NCI-H2081 treated with DMSO at 0.1 percent for 48 hours (cell line): ENCODE results near the gene MYH11.
"Not testable (repeated sequence)": the region's sequence is repeated elsewhere in the genome, so short reads cannot be mapped to it uniquely, and the experiment has no call there.

Experiments
- DNase-seq: peaks from one replicate; lab custom pipeline; 2025; lab: John Stamatoyannopoulos, UW

MYH11 gene

GRCh38 chr16:15876503-15876902 lies 19.7 kb upstream of the MYH11 start:
- DNase-seq: no peak

DNA sequence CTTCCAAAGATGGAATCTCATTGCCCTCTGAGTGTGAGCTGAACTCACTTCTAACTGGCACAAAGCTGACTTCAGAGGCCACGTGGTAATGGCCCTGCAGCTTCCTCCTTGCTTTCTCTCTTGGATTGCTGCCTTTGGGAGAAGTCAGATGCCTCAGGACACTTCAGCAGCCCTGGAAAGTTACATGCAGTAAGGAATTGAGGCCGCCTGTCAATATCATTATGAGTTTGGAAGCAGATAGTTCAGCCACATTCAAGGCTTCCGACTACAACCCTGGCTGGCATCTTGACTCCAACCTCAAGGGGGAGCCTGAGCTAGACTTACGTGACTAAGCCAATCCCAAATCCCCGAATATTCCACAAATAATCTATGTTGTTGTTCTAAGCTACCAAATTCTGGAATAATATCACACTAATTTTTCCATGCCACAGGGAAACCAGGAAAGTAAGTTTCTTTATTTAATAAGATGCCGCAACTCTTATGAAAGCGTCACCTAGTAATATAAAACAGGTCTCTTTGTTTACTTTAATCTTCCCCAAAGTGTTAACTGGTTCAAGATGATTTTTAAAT lies 18.0 kb upstream of the MYH11 start:
- DNase-seq: no peak

DNA sequence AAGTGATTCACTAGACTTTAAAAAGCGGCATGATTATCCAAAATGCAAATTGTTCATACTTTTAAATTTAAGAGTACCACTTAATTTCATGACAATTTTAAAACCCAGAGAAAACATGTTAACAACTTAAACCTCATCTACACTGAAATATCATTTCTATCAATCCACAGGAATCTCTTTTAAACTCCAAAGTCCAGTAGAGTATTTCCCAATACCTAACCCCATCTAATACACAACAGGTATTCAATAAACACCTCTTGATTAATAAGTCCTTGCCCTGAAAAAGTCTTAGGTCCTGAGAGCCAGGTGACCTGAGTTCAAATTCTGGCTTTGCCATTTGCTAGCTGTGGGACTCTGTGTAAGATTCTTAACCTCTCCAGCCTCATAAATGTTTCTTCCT lies 16.9 kb upstream of the MYH11 start:
- no peak for DNase-seq

- no peak for DNase-seq
Measured at GRCh38 chr16:15873301-15873700, 16.5 kb upstream of the MYH11 start.

DNA sequence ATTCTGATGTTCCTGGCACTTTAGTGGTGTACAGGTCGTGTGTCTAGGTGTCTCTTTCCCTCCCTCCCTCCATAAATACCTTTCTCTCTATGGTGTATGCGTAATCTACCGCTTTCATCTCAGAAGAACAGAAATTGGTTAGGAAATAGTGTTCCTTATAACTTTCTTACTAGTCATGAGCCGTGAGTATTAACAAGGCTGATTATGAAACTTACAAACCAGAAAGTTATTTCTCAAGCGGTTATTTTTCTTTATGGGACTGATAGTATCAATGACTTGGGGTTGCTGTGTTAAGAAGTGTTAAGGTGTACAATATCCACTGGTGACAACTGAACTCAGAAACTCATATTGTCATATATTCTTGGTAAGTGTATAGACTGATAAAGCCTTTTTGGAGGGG lies 13.2 kb upstream of the MYH11 start:
- DNase-seq: no peak

GRCh38 chr16:15866451-15866850 lies 9.6 kb upstream of the MYH11 start:
- no peak for DNase-seq

GRCh38 chr16:15865742-15866141 lies 8.9 kb upstream of the MYH11 start:
- DNase-seq: no peak

- no peak for DNase-seq
Measured at GRCh38 chr16:15864939-15865338, 8.1 kb upstream of the MYH11 start.

DNA sequence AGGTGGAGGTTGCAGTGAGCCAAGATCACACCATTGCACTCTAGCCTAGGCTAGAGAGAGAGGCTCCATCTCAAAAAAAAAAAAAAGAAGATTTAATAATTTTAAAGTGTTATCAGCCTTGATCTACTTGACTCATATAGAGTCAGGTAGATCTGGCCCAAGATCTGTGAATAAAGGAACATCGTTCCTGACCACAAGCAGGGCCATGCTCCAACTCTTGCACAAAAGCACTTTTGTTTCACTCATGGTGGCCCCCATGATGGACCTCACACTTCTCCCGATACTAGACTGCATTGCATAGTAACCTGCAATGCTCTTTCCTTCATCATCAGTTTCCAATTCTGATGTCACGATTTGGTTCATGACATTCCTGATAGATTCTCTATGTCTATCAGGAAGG lies 5.2 kb upstream of the MYH11 start:
- no peak for DNase-seq

DNA sequence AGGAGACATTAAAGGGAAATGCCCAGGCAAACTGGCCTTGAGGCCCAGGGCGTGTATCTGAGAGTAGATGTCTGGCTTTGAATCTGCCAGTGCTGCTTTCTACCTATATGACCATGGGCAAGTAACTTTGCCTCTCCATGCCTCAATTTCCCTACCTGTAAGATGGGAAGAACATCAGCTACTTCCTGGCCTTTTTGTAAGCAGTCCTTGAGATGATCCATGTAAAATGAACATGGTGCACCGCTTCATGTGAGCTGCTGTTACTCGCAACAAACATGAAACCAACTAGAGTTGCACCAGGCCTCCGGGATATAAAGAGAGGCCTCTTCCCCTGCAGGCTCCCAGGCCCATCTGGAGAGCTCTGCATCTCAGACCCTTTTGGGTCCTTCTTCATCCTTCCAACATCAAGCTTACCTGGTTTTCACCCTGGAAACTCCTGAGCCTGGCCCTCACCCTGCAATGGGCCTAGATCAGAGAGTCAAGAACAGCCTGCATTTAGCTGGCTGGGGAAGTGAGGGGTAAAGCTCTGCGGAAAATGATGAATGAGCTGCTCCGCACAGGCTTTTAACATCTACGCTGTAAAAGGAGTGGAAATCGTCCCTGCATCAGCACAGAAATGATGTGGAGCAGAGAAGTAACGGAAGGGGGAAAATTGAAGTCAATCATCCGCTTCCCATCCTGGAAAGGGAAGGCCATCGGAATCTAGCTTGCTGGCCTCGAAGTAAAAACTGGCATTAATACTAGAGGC lies 2.3 kb upstream of the MYH11 start:
- DNase-seq: no peak

DNA sequence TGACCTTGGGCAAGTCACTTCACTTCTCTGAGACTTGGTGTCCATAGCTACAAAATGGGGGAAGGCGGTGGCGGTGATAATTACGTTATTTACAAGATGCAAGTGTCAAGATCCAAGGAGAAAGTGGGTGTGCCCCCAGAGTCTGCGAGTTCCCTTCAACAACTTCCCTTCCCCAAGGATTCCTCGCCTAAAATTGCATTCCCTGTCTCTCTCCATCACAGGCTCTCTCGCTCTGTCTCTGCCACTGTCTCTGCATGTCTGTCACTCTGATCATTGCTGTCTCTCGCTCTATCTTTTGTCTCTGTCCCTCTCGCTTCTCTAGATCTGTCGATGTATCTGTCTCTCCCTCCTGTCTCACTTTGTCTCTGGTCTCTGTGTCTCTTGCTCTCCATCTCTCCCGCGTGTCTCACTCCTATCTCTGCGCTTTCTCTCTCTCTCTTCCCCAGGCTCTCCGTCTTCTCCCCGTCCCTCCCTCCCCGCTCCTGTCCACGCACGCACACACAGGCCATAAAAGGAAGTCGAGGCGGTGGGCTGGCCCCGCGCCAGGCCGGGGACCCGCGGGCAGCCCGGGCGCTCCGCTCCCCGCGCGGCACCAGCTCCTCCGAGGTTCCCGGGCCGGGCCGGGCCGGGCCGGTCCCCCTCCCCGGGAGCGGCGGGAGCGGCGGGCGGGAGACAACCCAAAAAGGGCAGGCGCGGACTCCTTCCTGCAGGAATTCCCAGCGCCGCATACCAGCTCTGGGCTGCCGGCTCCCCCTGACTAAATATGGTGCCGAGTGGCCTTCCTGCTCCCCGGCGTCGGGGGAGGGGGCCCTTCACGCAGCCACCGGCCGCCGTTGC lies 1.1 kb upstream of the MYH11 start:
- no peak for DNase-seq

DNA sequence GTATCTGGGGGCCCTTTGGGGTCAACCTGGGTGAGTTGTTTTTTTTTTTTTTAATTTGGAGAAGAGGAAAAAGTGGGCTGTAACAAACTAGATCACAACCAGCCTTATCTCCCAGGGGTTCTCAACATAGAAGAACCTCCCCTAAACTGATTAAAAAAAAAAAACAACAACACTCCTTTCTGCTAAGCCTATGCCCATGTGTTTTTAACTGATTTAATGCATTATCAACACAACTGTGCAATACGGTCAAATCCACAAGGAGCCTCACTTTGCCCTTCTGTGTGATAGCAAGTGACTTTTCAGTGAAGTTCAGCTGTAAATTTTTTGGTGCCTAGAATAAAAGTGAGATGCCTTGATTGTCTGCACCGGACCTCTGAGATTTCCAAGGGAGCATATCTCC lies 646 bp downstream of the MYH11 start:
- no peak for DNase-seq

DNA sequence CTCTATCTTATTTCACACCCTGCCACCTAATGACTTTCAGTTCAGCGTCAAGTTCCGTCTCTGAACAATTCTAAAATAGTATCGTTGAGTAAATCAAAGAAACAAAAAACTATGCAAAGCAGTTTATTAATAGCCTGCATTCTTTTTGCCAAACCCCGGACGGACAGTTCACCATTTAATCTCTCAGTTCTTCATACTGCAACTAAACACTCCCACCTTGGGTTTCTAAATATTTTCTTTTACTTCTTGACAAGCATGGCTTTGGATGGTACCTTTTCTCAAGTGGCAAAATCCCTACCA lies 1.2 kb downstream of the MYH11 start:
- no peak for DNase-seq

DNA sequence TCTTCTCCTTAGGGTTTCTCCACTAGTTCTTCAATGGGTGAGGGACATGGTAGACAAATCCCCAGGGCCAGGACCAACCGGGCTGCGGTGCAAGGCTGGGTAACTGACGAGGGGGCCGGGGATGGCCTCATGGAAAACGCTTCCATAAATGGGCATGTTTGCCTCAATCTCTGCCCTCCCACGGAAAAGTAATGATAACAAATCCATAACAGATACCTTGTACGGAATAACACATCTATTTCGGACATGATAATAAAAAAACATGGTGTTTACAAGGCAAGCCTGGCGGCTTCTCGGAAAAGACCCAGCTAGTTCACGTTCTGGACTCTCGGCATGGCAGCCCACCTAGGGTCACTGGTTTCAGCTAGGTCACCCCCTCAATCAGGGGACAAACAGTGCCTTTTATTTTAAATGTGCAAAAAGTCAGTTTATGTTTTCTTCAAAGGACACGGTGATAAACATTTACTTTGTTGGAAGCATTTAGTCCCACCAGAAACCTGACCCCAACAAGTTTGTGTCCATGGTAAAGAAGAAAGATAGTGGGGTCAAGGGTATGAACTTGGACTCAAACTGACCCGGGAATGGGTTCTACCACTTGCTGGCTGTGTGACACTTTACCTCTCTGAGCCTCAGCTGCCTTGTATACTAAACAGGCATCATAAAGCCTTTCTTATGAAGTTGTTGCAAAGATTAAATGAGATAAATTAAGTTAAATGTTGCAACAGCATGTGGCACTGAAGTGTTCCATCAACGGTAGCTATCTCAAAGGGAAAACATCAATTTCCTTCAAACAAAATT lies 1.7 kb downstream of the MYH11 start:
- no peak for DNase-seq

GRCh38 chr16:15854061-15854460 lies 2.8 kb downstream of the MYH11 start:
- no peak for DNase-seq

DNA sequence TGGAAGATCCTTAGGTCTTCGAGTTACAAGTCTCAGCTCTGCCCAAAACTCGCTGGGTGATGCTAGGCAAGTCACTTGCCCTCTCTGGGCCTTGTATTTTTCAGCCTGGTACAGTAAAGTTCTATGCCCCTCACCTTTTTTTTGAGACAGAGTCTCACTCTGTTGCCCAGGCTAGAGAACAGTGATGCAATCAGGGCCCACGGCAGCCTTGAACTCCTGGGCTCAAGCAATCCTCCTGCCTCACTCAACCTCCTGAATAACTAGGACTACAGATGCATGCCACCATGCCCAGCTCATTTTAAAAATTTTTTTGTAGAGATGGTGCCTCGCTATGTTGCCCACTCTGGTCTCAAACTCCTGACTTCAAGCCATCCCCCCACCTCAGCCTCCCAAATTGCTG lies 3.8 kb downstream of the MYH11 start:
- DNase-seq: no peak

GRCh38 chr16:15850555-15850954 lies 6.3 kb downstream of the MYH11 start:
- not testable (repeated sequence) for DNase-seq

DNA sequence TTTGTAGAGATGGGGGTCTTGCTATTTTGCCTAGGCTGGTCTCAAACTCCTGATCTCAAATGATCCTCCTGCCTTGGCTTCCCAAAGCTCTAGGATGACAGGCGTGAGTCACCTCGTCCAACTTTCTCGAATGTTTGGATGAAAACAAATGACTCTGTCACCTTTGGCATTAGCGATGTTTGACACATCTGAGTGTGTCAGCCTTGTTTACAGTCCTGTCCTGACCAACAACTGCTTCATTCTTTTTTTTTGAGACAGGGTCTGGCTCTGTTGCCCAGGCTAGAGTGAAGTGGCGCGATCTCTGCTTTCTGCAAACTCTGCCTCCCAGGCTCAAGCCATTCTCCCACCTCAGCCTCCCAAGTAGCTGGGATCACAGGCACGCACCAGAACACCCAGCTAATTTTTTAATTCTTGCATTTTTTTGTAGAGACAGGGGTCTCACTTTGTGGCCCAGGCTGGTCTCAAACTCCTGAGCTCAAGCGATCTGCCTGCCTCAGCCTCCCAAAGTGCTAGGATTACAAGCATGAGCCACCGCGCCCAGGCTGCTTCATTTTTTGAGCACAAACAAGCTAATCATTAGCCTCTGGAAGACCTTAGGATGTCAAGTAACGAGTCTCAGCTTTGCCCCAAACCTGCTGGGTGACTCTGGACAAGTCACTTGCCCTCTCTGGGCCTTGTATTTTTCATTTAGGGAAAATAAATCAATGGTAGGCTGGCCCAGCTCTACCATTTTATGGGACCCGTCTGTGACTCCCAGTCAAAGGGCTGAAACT lies 7.4 kb downstream of the MYH11 start:
- DNase-seq: no peak

DNA sequence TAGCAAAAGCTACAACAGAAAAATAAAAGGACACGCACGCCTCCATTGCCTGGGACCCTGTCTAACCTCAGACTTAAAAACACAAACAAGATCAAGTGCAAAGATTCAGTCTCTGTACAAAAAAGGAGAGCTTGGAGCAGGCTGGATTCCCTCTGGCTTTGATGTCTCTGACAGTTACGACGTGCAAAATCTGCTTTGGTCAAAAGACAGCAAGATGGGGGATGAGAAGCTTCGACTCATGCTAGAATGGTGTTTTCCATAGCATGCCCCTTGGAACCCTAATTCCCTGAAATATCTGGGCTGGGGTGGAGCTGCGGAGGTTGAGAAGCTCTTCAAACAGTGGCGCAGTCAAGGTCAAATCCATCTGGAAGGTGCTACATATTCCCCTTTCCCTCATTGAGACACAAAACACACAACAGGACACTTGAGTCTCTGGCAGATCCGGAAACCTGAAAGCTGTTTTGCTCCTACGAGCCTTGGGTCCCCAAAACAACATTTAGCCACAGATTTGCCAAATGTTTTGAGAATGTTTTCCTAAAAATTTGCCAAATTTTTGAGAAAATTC lies 9.1 kb downstream of the MYH11 start:
- DNase-seq: no peak

DNA sequence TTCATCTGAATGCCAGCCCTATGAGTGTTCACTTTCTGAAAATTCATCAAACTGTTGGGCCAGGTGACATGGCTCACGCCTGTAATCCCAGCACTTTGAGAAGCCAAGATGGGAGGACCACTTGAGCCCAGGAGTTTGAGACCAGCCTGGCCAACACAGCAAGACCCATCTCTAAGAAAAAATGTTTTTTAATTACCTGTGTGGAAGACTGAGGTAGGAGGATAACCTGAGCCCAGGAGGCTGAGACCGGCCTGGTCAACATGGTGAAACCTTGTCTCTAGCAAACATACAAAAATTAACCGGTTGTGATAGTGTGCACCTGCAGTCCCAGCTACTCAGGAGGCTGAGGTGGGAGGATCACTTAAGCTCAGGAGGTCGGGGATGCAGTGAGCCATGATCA lies 10.3 kb downstream of the MYH11 start:
- no peak for DNase-seq

- DNase-seq: no peak
Measured at GRCh38 chr16:15843635-15844279, 13.1 kb downstream of the MYH11 start.
